Stimulated activated naive CD4-positive, alpha-beta T cell treated with Interleukin-2 at 50 U/mL for 16 hours (primary cell): ENCODE data around the gene C6orf62.
A peak's percentile ranks its signal among the peaks of the same experiment; 100 is the strongest.
"Not testable (repeated sequence)": the region's sequence is repeated elsewhere in the genome, so short reads cannot be mapped to it uniquely, and the experiment has no call there.

Experiments
- DNase-seq: peaks from one replicate; lab custom pipeline; 2025; lab: John Stamatoyannopoulos, UW

Gene C6orf62

DNA sequence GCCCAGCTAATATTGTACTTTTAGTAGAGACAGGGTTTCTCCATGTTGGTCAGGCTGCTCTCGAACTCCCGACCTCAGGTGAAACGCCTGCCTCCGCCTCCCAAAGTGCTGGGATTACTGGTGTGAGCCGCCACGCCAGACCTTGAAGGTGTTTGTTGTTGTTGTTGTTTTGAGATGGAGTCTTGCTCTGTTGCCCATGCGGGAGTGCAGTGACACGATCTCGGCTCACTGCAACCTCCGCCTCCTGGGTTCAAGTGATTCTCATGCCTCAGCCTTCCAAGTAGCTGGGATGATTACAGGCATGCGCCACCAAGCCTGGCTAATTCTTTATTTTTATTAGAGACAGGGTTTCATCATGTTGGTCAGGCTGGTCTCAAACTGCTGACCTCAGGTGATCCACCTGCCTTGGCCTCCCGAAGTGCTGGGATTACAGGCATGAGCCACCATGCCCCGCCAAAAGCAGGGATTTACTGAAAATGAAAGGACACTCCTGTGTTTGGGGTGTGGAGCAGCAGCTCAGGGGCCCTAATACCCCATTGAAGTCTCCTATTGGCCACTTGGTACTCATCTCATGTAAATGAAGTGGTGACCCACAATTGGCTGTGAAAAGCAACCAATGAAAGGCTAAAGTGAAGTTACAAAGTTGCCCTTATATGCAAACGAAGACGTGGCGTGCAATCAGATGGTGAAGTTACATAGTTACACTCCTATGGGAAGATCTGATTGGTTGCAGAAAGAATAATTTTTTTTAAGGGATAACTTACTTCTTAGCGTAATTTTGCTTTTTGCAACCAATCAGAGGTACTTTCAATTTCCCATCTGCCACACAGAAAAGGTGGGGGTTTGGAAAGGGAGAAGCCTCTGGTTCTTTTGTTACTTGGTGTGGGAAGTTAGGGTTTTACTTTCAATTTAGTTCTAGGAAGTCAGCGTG, 50.6 kb downstream of the C6orf62 start:
- not testable (repeated sequence) for DNase-seq

- DNase-seq = no peak
Measured at GRCh38 chr6:24667378-24667803, 51.6 kb downstream of the C6orf62 start.

- peak; percentile 95 for DNase-seq
Measured at GRCh38 chr6:24666641-24667377, 52.1 kb downstream of the C6orf62 start, which contains the start of the genes ACOT13 and TDP2. ACOT13 (plus strand) TSS chr6:24667077; CDS start chr6:24667264, 187 bp downstream. TDP2 (minus strand) TSS chr6:24666899; CDS start chr6:24666862, 37 bp downstream.

GRCh38 chr6:24666097-24666640, 52.8 kb downstream of the C6orf62 start:
- peak; percentile 41 for DNase-seq

DNA sequence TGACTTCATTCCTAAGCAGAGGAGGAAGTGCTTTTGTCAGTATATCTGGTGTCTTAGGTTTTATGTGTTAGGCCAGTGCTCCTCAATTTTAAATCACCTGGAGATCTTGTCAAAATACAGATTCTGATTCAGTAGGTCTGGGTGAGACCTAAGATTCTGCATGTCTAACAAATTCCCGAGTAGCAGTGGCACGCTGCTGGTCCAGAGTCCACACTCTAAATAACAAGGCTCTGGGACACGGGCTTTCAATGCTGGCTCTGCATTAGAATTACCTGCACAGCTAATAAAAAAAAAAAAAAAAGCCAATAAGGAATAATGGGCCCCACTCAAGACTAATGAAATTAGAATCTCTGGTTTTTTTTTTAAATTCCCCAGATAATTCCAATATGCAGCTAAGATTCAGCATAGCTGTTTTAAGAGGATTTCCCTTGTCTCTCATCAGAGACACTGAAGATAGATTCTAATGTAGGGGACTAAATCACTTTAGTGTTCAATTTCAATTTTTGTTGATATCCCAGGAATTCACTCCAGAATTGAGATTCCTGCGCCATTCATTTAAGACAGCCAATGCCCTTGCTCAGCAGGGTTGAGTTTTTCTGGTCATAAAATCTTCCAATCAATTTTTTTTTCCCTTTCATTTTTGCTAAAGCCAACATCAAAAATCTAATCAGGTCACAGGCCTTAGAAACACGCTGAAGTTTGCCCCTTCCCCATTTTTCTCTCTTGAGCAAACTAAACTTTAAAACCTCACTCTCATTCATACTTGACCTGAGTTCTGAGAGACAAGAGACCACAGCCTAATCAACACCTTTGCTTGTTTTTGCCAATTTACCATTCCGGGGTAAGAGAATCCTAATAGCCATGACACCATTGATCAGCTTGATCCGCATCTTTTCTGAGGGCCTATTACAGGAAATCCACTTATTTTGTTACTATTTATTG, 54.6 kb downstream of the C6orf62 start:
- DNase-seq = no peak

- no peak for DNase-seq
Measured at GRCh38 chr6:24663189-24663588, 55.8 kb downstream of the C6orf62 start.

DNA sequence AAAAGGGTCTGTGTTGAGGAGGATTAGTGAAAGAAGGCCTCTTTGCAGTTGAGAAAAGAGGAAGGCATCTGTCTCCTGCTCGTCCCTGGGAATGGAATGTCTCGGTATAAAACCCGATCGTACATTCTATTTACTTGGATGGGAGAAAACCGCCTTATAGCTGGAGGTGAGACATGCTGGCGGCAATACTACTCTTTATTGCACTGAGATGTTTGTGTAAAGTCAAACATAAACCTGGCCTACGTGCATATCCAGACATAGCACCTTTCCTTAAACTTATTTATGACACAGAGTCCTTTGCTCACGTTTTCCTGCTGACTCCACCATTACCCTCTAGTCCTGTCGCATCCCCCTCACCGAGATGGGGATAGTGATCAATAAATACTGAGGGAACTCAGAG, 56.7 kb downstream of the C6orf62 start:
- no peak for DNase-seq

DNA sequence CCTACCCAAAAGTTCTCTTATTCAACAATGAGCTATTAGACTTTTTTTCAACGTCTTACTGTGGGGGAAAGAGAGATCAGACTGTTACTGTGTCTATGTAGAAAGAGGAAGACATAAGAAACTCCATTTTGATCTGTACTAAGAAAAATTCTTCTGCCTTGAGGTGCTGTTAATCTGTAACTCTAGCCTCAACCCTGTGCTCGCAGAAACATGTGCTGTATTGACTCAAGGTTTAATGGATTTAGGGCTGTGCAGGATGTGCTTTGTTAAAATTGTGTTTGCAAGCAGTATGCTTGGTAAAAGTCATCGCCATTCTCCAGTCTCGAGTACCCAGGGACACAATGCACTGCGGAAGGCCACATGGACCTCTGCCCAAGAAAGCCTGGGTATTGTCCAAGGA, 57.2 kb downstream of the C6orf62 start:
- not testable (repeated sequence) for DNase-seq

DNA sequence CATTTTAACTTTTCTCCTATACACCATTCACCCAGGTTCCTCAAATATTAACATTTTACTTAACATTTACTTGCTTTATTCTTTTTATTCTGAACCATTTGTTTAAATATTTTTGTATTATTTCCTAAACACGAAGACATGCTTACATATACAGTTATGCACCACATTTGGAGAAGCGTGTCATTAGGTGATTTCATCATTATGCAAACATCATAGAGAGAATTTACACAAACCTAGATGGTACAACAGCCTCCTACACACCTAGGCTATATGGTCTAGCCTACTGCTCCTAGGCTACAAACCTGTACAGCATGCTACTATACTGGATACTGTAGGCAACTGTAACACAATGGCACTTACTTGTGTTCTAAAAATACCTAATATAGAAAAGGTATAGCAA, 58.8 kb downstream of the C6orf62 start:
- DNase-seq = no peak

DNA sequence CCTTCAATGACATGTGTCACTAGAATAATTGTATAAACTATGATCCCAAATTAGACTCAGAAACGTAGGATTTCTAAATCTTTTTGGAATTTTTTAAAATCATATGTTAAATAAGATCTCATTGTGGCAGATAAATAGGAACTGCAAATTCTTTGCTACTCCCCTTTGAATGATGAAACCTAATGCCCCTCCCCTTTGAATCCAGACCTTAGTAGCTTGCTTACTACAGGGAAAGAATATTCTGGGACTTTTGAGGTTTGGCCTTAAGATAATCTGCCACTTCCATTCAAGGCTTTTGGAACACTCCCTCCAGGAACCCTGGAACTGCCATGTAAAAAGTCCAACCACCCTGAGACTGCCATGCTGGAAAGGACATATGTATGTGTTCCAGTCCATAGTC, 59.4 kb downstream of the C6orf62 start:
- DNase-seq = no peak

DNA sequence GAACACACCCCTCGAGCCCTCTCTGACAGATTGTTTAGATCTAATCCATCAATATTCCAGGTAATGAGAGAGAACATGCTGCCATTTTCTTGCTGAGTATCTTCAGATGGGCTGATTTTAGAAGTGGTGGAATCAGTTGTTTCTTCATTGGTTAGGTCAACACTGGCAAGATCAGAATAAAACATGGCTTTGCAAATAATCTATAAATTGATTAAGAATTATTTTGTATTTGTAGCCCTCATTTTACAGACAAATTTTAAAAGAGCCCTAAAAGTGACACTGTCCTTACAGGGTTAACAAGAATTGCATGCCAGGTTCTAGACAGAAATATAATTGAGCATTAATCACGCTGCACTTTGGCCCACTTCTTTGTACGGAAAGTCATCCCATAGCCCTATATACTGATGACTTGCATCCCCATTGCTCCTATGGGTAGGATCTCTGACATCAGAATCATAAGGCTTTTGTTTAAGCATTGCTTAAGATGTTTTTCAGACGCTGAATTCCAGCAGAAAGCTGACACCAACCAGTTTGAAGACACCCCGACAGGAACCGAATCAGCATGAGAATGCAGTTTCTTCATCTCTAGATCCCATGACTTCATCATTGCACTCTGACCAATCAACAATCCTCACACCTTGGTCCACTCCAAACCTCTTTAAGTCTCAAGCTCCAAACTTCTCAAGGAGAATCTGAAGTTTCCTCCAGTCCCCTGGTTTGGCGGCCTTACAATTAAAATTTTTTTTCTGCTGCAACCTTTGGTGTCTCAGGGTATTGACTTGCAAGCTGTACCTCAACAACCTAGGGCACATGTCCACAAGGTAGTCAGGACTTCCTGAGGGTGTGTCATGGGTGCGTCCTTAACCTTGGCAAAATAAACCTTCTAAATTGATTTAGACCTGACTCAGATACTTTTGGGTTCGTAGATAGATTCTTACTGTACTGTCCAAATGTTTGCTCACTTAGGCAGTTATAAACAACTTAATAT, 60.1 kb downstream of the C6orf62 start:
- no peak for DNase-seq

GRCh38 chr6:24655215-24655614, 63.7 kb downstream of the C6orf62 start:
- DNase-seq = no peak
